ENCODE data around the gene PPL.

DNA sequence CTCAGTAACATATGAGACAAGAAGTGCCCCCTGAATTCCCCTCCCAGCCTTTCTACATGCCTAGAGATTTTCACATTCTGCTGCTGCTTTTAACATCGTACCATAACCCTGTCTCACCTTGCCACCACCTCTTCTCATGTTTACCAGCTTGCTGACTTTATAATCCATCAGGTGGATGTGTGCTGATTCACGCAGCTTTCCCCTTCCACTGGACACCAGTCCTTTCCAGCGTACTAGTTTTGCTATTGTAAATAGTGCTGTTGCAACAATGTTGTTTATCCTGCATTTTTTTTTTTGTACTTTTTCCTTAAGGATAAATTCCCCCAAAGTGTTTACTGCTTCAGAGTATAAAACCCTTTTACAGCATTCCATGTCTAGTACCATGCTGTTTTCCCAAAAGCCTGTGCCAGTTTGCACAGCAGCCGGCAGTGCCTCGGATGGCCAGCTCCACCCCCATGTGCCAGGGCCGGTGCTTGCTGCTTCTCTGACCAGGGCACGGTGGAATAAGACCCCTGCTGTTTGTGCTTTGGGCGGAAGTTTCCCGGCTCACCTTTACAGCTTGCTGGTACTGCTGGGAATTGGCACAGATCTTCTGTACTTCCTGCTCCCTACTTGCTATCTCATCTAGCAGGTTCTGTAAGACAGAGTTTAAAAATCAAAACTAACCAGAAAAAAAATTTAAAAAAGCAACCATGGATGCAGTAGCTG lies 48.4 kb downstream of the PPL start:
- TF ChIP-seq CTCF (IDR thresholded peaks at IDR 0.05) (no peak), POLR2A (IDR thresholded peaks at IDR 0.05) (no peak), EP300 (IDR thresholded peaks at IDR 0.05) (no peak)
